Measurements from ENCODE around the gene DCTN4.

DNA sequence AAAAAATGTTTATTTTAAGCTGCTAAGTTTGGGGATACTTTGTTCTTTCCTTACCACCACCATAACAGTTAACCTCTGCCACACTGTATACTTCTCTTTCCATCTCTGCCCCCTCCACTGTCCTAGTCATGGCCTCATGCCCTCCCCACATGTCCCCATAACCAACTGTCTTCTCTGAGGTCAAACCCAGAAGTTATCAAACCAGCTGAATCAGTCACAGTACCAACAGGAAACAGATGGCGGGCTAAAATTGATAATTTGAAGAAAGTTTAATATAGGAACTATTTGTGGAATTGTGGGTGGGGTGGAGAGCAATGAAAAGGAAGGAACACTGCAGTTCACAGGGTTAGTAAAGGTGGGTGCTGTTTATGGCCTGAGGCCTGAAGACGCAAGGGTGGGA lies 5.7 kb upstream of the DCTN4 start:
- TF ChIP-seq POLR2A (IDR thresholded peaks at IDR 0.05), result no peak
- TF ChIP-seq, protein P1, sequence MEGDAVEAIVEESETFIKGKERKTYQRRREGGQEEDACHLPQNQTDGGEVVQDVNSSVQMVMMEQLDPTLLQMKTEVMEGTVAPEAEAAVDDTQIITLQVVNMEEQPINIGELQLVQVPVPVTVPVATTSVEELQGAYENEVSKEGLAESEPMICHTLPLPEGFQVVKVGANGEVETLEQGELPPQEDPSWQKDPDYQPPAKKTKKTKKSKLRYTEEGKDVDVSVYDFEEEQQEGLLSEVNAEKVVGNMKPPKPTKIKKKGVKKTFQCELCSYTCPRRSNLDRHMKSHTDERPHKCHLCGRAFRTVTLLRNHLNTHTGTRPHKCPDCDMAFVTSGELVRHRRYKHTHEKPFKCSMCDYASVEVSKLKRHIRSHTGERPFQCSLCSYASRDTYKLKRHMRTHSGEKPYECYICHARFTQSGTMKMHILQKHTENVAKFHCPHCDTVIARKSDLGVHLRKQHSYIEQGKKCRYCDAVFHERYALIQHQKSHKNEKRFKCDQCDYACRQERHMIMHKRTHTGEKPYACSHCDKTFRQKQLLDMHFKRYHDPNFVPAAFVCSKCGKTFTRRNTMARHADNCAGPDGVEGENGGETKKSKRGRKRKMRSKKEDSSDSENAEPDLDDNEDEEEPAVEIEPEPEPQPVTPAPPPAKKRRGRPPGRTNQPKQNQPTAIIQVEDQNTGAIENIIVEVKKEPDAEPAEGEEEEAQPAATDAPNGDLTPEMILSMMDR (IDR thresholded peaks at IDR 0.05), result no peak
- TF ChIP-seq EP300 (IDR thresholded peaks at IDR 0.05; ENCODE audit: low read depth), result no peak
- no peak for TF ChIP-seq POLR2AphosphoS5 (IDR thresholded peaks at IDR 0.05)

All from transverse colon (tissue), 4 donors.